Epithelial cell of proximal tubule (primary cell): ENCODE data around the gene GPR83. TPM values are rescaled to one million over a fixed set of nuclear protein-coding genes. Genes with fewer than 3 reads are reported as not detected.
A peak's percentile ranks its signal among the peaks of the same experiment; 100 is the strongest.
"Not testable (repeated sequence)": the region's sequence is repeated elsewhere in the genome, so short reads cannot be mapped to it uniquely, and the experiment has no call there.

Experiments
- DNase-seq: peaks from one replicate; pipeline ENCODE4 v3.0.0-alpha.2; 2011; ENCODE audit warnings: low read depth
- H3K4me3 ChIP-seq: 2 replicates; pipeline ENCODE4 v1.5.1; 2011; ENCODE audit warnings: low read depth, mild to moderate bottlenecking, low read length
- CTCF ChIP-seq: conservative IDR thresholded peaks from 2 replicates; pipeline ENCODE4 v1.5.1; 2012; ENCODE audit warnings: low read depth, mild to moderate bottlenecking, low read length
- total RNA-seq: library from RNA; depleted of rRNA; stranded (reverse); fragments of >200 nt; gene quantifications from 2 replicates; pipeline ENCODE4 v1.2.3, GENCODE V29; 2015

Gene GPR83
- total RNA-seq, 1 donor from 2014 or later: 0.12 TPM

DNA sequence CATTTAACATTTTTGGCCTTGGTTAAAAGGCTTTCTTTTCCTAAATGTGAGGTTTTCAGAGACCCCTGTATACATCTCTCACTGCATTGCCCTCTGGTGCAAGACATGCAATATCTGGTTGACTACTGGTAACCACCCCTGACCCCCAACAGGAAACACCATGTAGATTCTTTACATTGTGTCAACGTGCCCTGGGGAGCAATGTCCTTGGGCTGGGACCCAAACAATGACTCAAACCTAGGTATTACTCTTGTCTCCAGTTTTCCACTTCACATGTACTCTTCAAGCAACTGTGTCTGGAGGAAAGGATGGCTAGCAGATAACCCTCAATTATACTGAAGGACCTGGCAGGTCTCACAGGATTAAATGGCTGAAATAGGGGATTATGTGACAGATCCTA, 1.1 kb upstream of the GPR83 start:
- DNase-seq: no peak
- no peak for TF ChIP-seq CTCF
- H3K4me3 ChIP-seq: no peak overlapping the region

GRCh38 chr11:94401773-94402265, 600 bp upstream of the GPR83 start:
- H3K4me3 ChIP-seq: peak overlapping the region; percentile 37
- DNase-seq: no peak
- TF ChIP-seq CTCF: no peak

DNA sequence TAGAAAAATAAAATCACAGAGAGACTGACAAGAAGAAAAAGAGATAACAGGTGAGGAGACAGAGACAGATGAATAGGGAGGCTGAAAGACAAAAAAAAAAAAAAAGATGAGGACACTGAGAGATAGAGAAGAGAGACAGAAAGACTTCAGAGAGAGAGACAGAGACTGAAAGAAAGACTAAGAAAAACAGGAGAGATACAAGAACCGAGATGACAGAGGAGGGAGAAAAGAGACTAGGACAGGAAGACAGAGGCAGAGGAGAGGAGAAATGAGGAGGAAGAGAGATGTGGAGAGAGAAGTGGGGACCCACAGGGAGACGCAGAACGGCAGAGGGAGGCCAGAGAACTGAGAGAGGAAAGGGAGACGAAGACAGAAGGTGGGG, 771 bp downstream of the GPR83 start:
- no peak overlapping the region for H3K4me3 ChIP-seq
- no peak for DNase-seq
- TF ChIP-seq CTCF: no peak

DNA sequence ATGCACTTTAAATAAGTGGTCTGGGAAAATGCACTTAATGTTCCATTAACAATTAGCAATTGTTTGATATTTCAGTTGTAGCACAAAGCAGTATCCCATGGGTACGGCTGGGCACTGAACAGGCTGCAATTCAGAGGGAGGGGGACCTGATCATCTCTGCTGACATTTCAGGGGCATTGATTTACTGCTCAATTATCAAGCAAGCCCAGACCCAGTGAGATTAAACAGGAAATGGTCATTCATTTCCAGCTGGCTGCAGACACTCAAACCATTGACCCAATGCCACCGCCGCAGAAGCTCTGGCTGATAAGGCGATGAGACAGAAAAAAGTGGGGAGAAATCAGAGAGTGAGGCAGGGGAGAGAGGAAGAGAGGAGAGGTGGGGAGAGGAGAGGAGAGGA, 1.2 kb downstream of the GPR83 start:
- no peak for DNase-seq
- no peak for TF ChIP-seq CTCF
- H3K4me3 ChIP-seq: no peak overlapping the region

GRCh38 chr11:94398101-94398500, 3.1 kb downstream of the GPR83 start:
- TF ChIP-seq CTCF: no peak
- no peak for DNase-seq

DNA sequence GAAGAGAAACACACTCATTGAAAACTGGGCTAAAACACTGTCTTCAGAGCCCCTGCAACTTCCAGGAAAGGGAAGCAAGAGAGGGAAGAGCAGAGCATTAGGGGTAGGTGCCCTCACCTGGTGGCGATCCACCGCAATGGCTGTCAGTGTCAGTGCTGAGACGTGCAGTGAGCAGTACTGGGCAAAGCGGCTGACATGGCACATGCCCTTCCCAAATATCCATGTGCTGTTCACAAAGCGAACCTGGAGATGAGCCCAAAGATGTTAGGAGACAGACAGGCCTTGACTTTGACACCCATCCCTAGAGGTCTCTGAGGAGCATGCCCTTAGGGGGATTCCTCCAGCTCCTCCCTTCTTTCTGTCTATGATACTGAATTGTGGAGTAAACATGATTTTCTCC, 4.9 kb downstream of the GPR83 start:
- H3K4me3 ChIP-seq: no peak overlapping the region
- TF ChIP-seq CTCF: no peak
- no peak for DNase-seq

More at GRCh38 chr11:94398101-94398500, 3.1 kb downstream of the GPR83 start:
- no peak overlapping the region for H3K4me3 ChIP-seq

- not testable (repeated sequence) for DNase-seq, H3K4me3 ChIP-seq
Measured at GRCh38 chr11:94391937-94392336, 9.3 kb downstream of the GPR83 start.
